ENCODE data around the gene SCAMP4.

- no peak for TF ChIP-seq CTCF (IDR thresholded peaks at IDR 0.05)
- TF ChIP-seq POLR2A (IDR thresholded peaks at IDR 0.05), result no peak
Observed at GRCh38 chr19:1860042-1860775, 45.0 kb upstream of the SCAMP4 start.

Measured in esophagus squamous epithelium (tissue), 4 donors.